K562 (cell line): Measurements from ENCODE around the gene KXD1. TPM values are rescaled to one million over a fixed set of nuclear protein-coding genes. Genes with fewer than 3 reads are reported as not detected.
A peak's percentile ranks its signal among the peaks of the same experiment; 100 is the strongest.

ENCODE experiments used
- DEAF1 ChIP-seq: fragments of 450-650 bp; formaldehyde crosslinking; IDR thresholded peaks from 2 replicates; pipeline ENCODE4 v1.4.0; 2020; ENCODE audit warnings: mild to moderate bottlenecking, moderate library complexity
- HCFC1 ChIP-seq: IDR thresholded peaks from 2 replicates; pipeline ENCODE4 v1.6.1; 2012; ENCODE audit warnings: low read depth, low read length, improper control_type of control experiment
- JUND ChIP-seq, 2 experiments: IDR thresholded peaks; 2 replicates in 1 of 2; 3 replicates in 1 of 2; pipeline ENCODE4 v1.6.1; 2011; ENCODE audit warnings: borderline replicate concordance in 2 of 2, low read depth in 2 of 2, low read length in 2 of 2, improper control_type of control experiment in 1 of 2, missing biosample characterization in 1 of 2, missing genetic modification characterization in 1 of 2, missing genetic modification reagents in 1 of 2
- KAT2B ChIP-seq: IDR thresholded peaks from one replicate; pipeline ENCODE4 v1.6.1; 2012; ENCODE audit warnings: low read depth, mild to moderate bottlenecking, control low read depth, inconsistent platforms, low read length, moderate library complexity
- MBD1 ChIP-seq: fragments of 250-450 bp; sonication (Bioruptor Pico); IDR thresholded peaks from 2 replicates; pipeline ENCODE4 v1.8.0; 2022; ENCODE audit warnings: inconsistent platforms
- MGA ChIP-seq: fragments of 450-650 bp; IDR thresholded peaks from 2 replicates; pipeline ENCODE4 v1.6.1; 2016; ENCODE audit warnings: mild to moderate bottlenecking, moderate library complexity
- NFIX ChIP-seq: fragments of 250-450 bp; sonication (Bioruptor Pico); IDR thresholded peaks from 2 replicates; pipeline ENCODE4 v1.4.0; 2020; ENCODE audit warnings: low read depth, mild to moderate bottlenecking, moderate library complexity
- PHF8 ChIP-seq: fragments of 200-600 bp; sonication (generic); IDR thresholded peaks from 2 replicates; pipeline ENCODE4 v1.6.1; 2012; ENCODE audit warnings: mixed run types, mild to moderate bottlenecking, inconsistent platforms, low read length, moderate library complexity, borderline replicate concordance
- RFX1 ChIP-seq: fragments of 450-650 bp; IDR thresholded peaks from 2 replicates; pipeline ENCODE4 v1.6.1; 2016; ENCODE audit warnings: mild to moderate bottlenecking, moderate library complexity
- SRSF3 ChIP-seq: fragments of 200-400 bp; formaldehyde crosslinking; IDR thresholded peaks from 2 replicates; pipeline ENCODE4 v1.6.1; 2016; ENCODE audit warnings: mild to moderate bottlenecking, low read length, moderate library complexity; ENCODE audit not compliant: insufficient read depth
- TRIM28 ChIP-seq: fragments of 450-650 bp; IDR thresholded peaks from 2 replicates; pipeline ENCODE4 v1.6.1; 2017
- XRCC3 ChIP-seq: fragments of 450-650 bp; IDR thresholded peaks from 2 replicates; pipeline ENCODE4 v1.6.1; 2017; ENCODE audit warnings: mild to moderate bottlenecking, moderate library complexity
- ZNF239 ChIP-seq: fragments of 250-450 bp; sonication (Bioruptor Pico); IDR thresholded peaks from 2 replicates; pipeline ENCODE4 v1.4.0; 2020; ENCODE audit warnings: mild to moderate bottlenecking
- ZNF316 ChIP-seq: fragments of 450-650 bp; IDR thresholded peaks from 2 replicates; pipeline ENCODE4 v1.6.1; 2016
- ZNF79 ChIP-seq: fragments of 250-450 bp; sonication (Bioruptor Pico); IDR thresholded peaks from 2 replicates; pipeline ENCODE4 v1.4.0; 2020; ENCODE audit warnings: low read depth, mild to moderate bottlenecking, moderate library complexity
- polyA plus RNA-seq, 8 experiments: library from polyadenylated mRNA; depleted of rRNA in 4 of 8; stranded (reverse) in 5 of 8; unstranded in 3 of 8; fragments of >200 nt; fragmentation: Nextera tagmentation in 2 of 8; fragmentation: Illumina TruSeq in 1 of 8; extraction: Ambion mirVana in 2 of 8; extraction: Trizol in 1 of 8; gene quantifications; 2 replicates each; pipeline versions ENCODE4 v1.2.1 to v1.2.3, GENCODE V29; 2011 to 2014; ENCODE audit warnings: inconsistent platforms in 1 of 8, missing spikeins in 1 of 8
- total RNA-seq, 7 experiments: library from RNA; depleted of rRNA in 6 of 7; stranded (reverse); fragments of >200 nt in 6 of 7; fragmentation: Illumina TruSeq in 2 of 7; extraction: Trizol in 2 of 7; gene quantifications; 2 replicates each; pipeline versions ENCODE4 v1.2.1 to v1.2.3, GENCODE V29; 2011 to 2021; ENCODE audit warnings: low replicate concordance in 1 of 7

The KXD1 gene
- total and polyA plus RNA-seq, 9 of the 15 experiments (the other 6 are each of a cell fraction or from before 2014, with no cell fraction given): 21.9 to 210 (median 118) TPM

GRCh38 chr19:18596752-18597157, 39.1 kb downstream of the KXD1 start (continued):
- TF ChIP-seq MGA (peak; percentile 76), HCFC1 (peak; percentile 41), ZNF79 (CRISPR knock-in tag) (no peak), NFIX (no peak), MBD1 (CRISPR knock-in tag) (no peak), JUND (IDR thresholded peaks at IDR 0.05; ENCODE audit: borderline replicate concordance, low read depth, low read length) (no peak; the same call in 1 of the 2 replicates), JUND (tag; IDR thresholded peaks at IDR 0.05; ENCODE audit: borderline replicate concordance, low read depth, low read length) (no peak), TRIM28 (no peak), DEAF1 (CRISPR knock-in tag) (no peak), ZNF316 (no peak), PHF8 (peak; percentile 58; the same call in 1 of the 2 replicates), XRCC3 (no peak), SRSF3 (no peak), RFX1 (no peak), ZNF239 (CRISPR knock-in tag) (no peak), KAT2B (no peak)
